ENCODE results near the gene CIPC.

GRCh38 chr14:77158175-77158881 lies 60.3 kb downstream of the CIPC start:
- TF ChIP-seq CTCF (IDR thresholded peaks at IDR 0.05) = no peak
- no peak for TF ChIP-seq EZH2 (IDR thresholded peaks at IDR 0.05; ENCODE audit: borderline replicate concordance, insufficient read depth, low read depth, low read length, poor library complexity, severe bottlenecking)

Data from B cell (primary cell).